ENCODE data around the gene MAGEB4. TPM values are rescaled to one million over a fixed set of nuclear protein-coding genes. Genes with fewer than 3 reads are reported as not detected.

The MAGEB4 gene
- total RNA-seq, 1 donor from 2014 or later, result not detected

- H3K27ac Mint-ChIP-seq, result peak overlapping the region; percentile 1
- H3K4me3 Mint-ChIP-seq, result no peak overlapping the region
- H3K4me1 Mint-ChIP-seq, result peaks cover 4% of the 10 kb centered on the region
- H3K36me3 Mint-ChIP-seq, result no peaks in the 10 kb centered on the region
- peaks cover 3% of the 10 kb centered on the region for H3K9me3 Mint-ChIP-seq
- TF ChIP-seq CTCF (IDR thresholded peaks at IDR 0.05; ENCODE audit: unreplicated experiment), result no peak
- no peak for DNase-seq (ENCODE audit: low spot score in 2 of 2, unreplicated experiment in 2 of 2)
- no peaks in the 10 kb centered on the region for H3K27me3 Mint-ChIP-seq (ENCODE audit: low read depth)
These were observed 41.8 kb downstream of the MAGEB4 start for GRCh38 chrX:30283456-30284200.

Other genes with a start within 250 kb of the MAGEB4 start
- gene MAGEB2, start 26.4 kb upstream of the MAGEB4 start, total RNA-seq, result not detected in 3 replicates
- 0.09 to 0.31 TPM (median 0.27 TPM) in 3 replicates for gene MAGEB3, start 11.3 kb upstream of the MAGEB4 start, total RNA-seq
- gene MAGEB1, start 5.1 kb downstream of the MAGEB4 start, total RNA-seq, result not detected in 3 replicates
- 1.2 to 1.8 TPM (median 1.3 TPM) in 3 replicates for gene NR0B1, start 67.4 kb downstream of the MAGEB4 start, total RNA-seq

Measured in mesothelial cell of epicardium (in vitro differentiated cells).